Left ventricle myocardium inferior (tissue), 1 donor: ENCODE results near the gene SLC9B1. TPM values are rescaled to one million over a fixed set of nuclear protein-coding genes. Genes with fewer than 3 reads are reported as not detected.
"Not testable (repeated sequence)": the region's sequence is repeated elsewhere in the genome, so short reads cannot be mapped to it uniquely, and the experiment has no call there.

Experiments used
- DNase-seq: peaks from one replicate; pipeline ENCODE4 v3.0.0-alpha.2; 2020
- H3K27ac ChIP-seq: fragments of 200-600 bp; replicated peaks from 2 replicates; pipeline ENCODE4 v1.8.0; 2021
- H3K27me3 ChIP-seq: fragments of 200-600 bp; 2 replicates; pipeline ENCODE4 v1.8.0; 2021; ENCODE audit warnings: low read depth
- H3K36me3 ChIP-seq: fragments of 200-600 bp; 2 replicates; pipeline ENCODE4 v1.8.0; 2021
- H3K4me1 ChIP-seq: fragments of 200-600 bp; 2 replicates; pipeline ENCODE4 v1.8.0; 2021
- H3K4me3 ChIP-seq: fragments of 200-600 bp; 2 replicates; pipeline ENCODE4 v1.8.0; 2021; ENCODE audit warnings: mild to moderate bottlenecking, moderate library complexity
- H3K9me3 ChIP-seq: fragments of 200-600 bp; replicated peaks from 2 replicates; pipeline ENCODE4 v1.8.0; 2021
- intact Hi-C: fragments of 100-400 bp; cut with micrococcal nuclease; formaldehyde crosslinking; loops from one replicate; pipeline ENCODE4 v1.11.0; 2022
- total RNA-seq: library from RNA; stranded (reverse); fragmentation: NEBNext Ultra II Directional; extraction: Animal tissue kit (Norgen Biotek cat#: 25700); gene quantifications from one replicate; pipeline ENCODE4 v1.2.1, GENCODE V29; 2021
- TF ChIP-seq, protein P1 (sequence below): fragments of 200-600 bp; IDR thresholded peaks from 2 replicates; pipeline ENCODE4 v1.8.0; 2021; ENCODE audit warnings: antibody characterized with exemption, mild to moderate bottlenecking, borderline replicate concordance
- donor health status: DM: no; HTN: yes; CAD: no; lungs with severe emphysema.

SLC9B1 gene
- total RNA-seq, 1 donor from 2014 or later, result 0.55 TPM

DNA sequence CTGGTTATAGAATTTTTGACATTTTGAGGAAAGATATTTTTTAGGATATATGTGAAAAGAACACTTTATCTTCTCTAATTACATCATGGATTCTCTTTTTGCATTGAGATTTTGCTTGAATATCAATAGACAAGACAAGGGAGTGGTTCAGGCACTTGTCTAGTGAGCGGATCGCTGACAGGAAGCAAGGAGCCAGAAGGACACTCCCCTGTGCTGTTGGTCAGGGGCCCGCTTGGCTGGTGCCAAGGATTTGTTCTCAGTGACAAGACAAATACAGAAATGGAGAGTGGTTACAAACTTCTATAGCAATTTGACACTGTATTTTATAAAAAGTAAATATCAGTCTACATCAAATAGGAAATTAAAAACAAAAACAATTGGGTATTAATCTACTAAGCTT is 60.0 kb downstream of the SLC9B1 start:
- intact Hi-C loops, result no loop called here
- Histone ChIP-seq H3K36me3 (no peaks in the 10 kb centered on the region), H3K27ac (no peak overlapping the region), H3K4me3 (no peak overlapping the region), H3K4me1 (peaks cover 10% of the 10 kb centered on the region), H3K9me3 (no peaks in the 10 kb centered on the region), H3K27me3 (no peaks in the 10 kb centered on the region)
- TF ChIP-seq, protein P1, sequence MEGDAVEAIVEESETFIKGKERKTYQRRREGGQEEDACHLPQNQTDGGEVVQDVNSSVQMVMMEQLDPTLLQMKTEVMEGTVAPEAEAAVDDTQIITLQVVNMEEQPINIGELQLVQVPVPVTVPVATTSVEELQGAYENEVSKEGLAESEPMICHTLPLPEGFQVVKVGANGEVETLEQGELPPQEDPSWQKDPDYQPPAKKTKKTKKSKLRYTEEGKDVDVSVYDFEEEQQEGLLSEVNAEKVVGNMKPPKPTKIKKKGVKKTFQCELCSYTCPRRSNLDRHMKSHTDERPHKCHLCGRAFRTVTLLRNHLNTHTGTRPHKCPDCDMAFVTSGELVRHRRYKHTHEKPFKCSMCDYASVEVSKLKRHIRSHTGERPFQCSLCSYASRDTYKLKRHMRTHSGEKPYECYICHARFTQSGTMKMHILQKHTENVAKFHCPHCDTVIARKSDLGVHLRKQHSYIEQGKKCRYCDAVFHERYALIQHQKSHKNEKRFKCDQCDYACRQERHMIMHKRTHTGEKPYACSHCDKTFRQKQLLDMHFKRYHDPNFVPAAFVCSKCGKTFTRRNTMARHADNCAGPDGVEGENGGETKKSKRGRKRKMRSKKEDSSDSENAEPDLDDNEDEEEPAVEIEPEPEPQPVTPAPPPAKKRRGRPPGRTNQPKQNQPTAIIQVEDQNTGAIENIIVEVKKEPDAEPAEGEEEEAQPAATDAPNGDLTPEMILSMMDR, result no peak
- peak; percentile 32 for DNase-seq

DNA sequence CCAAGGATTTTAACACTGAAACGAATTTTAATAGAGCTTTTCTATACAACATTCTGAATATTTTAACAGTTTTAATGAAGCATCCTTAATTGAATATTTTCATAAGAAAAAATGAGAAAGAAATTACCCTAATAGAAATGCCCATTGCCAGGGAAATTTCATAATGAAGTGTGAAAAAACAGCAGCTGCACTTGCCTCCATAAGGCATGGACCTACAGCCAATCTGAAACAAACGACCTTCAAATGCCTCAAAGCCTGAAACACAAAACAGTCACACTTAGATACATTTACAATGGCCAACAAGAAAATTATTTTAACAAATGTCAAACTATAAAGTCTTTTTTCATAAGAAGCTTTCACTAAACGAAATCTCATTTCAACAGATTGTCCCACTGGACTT is 74.4 kb downstream of the SLC9B1 start:
- Histone ChIP-seq H3K9me3 (no peaks in the 10 kb centered on the region), H3K4me1 (no peaks in the 10 kb centered on the region), H3K36me3 (no peaks in the 10 kb centered on the region), H3K4me3 (no peak overlapping the region), H3K27ac (no peak overlapping the region), H3K27me3 (no peaks in the 10 kb centered on the region)
- intact Hi-C loops, result no loop called here
- DNase-seq, result no peak
- TF ChIP-seq, protein P1, result no peak

GRCh38 chr4:102938063-102938462 is 81.4 kb downstream of the SLC9B1 start:
- H3K4me1 ChIP-seq, H3K27ac ChIP-seq, H3K36me3 ChIP-seq, H3K4me3 ChIP-seq, H3K27me3 ChIP-seq, DNase-seq, H3K9me3 ChIP-seq, intact Hi-C loops: not testable (repeated sequence)

DNA sequence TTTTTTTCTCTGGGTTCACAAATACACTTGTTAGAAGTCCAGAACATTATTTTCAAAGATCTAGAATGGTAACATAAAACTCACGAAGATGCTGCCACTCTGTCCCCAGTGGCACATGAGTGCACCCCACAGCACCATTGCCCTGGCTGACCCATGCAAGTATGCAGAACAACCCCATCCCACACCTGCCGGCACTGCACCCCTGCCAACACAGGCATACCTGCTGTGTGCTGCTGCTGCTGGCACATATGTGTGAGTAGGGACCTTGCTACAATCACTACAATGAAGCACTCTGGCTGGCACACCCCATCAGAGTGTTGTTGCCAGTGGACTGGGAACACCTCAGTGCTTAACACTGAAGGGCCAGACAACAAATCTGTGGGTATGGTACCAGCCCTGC is 83.8 kb downstream of the SLC9B1 start:
- no peaks in the 10 kb centered on the region for H3K9me3 ChIP-seq
- no peak for DNase-seq
- no peak overlapping the region for H3K27ac ChIP-seq
- H3K27me3 ChIP-seq, result no peaks in the 10 kb centered on the region
- intact Hi-C loops, result no loop called here
- TF ChIP-seq, protein P1, result no peak
- no peaks in the 10 kb centered on the region for H3K36me3 ChIP-seq
- H3K4me1 ChIP-seq, result no peaks in the 10 kb centered on the region
- no peak overlapping the region for H3K4me3 ChIP-seq

- H3K27me3 ChIP-seq, H3K4me1 ChIP-seq, DNase-seq, H3K36me3 ChIP-seq, H3K4me3 ChIP-seq, intact Hi-C loops, H3K27ac ChIP-seq: not testable (repeated sequence)
- H3K9me3 ChIP-seq, result peaks cover 45% of the 10 kb centered on the region
Measured at GRCh38 chr4:102919697-102920096, 99.8 kb downstream of the SLC9B1 start.

GRCh38 chr4:102918859-102919258 is 100.6 kb downstream of the SLC9B1 start:
- Histone ChIP-seq H3K4me3 (no peak overlapping the region), H3K27ac (no peak overlapping the region), H3K9me3 (peaks cover 46% of the 10 kb centered on the region), H3K36me3 (no peaks in the 10 kb centered on the region), H3K4me1 (no peaks in the 10 kb centered on the region), H3K27me3 (no peaks in the 10 kb centered on the region)
- TF ChIP-seq, protein P1, result no peak
- intact Hi-C loops, result no loop called here
- DNase-seq, result no peak

- DNase-seq, result no peak
- Histone ChIP-seq H3K9me3 (no peaks in the 10 kb centered on the region), H3K36me3 (no peaks in the 10 kb centered on the region), H3K4me1 (no peaks in the 10 kb centered on the region), H3K27ac (no peak overlapping the region), H3K27me3 (no peaks in the 10 kb centered on the region), H3K4me3 (no peak overlapping the region)
- TF ChIP-seq, protein P1, result no peak
- intact Hi-C loops, result no loop called here
Measured at GRCh38 chr4:102901804-102902203, 117.7 kb downstream of the SLC9B1 start.

DNA sequence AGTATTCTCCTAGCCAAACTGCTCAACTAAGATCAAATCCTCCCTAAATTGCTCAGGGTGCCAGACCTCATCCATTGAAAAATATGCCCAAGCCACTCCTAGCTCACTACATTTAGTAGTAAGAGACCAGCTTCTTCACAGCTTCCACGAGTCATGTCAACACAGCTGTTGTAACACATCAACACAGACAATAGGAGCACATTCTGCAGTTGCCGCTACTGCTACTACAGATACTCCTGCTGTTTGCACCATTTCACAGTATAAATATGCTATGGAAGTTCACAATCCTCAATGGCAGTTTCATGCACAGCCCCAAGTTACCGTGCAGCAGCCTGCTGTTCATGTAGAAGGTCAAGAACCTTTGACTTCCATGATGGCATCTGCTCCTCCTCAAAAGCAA is 121.9 kb downstream of the SLC9B1 start:
- intact Hi-C loops, H3K9me3 ChIP-seq, H3K27me3 ChIP-seq, H3K4me1 ChIP-seq, H3K4me3 ChIP-seq, H3K36me3 ChIP-seq, H3K27ac ChIP-seq, DNase-seq: not testable (repeated sequence)

- H3K4me3 ChIP-seq, H3K9me3 ChIP-seq, H3K27ac ChIP-seq, DNase-seq, H3K36me3 ChIP-seq, H3K27me3 ChIP-seq, H3K4me1 ChIP-seq, intact Hi-C loops: not testable (repeated sequence)
Measured at GRCh38 chr4:102896547-102896946, 123.0 kb downstream of the SLC9B1 start.
